ACHN (cell line): ENCODE data around the gene CDC73.
"Not testable (repeated sequence)": the region's sequence is repeated elsewhere in the genome, so short reads cannot be mapped to it uniquely, and the experiment has no call there.

Experiments
- DNase-seq: peaks from one replicate; pipeline ENCODE4 v3.0.0-alpha.2; 2015
- in situ Hi-C: cut with HindIII; loops from 2 replicates; pipeline ENCODE4 v1.10.0; 2017; ENCODE audit warnings: low sequenced_read_pairs, low pct_ligation_motif_present, low pct_unique_long_range_greater_than_20kb

The CDC73 gene

DNA sequence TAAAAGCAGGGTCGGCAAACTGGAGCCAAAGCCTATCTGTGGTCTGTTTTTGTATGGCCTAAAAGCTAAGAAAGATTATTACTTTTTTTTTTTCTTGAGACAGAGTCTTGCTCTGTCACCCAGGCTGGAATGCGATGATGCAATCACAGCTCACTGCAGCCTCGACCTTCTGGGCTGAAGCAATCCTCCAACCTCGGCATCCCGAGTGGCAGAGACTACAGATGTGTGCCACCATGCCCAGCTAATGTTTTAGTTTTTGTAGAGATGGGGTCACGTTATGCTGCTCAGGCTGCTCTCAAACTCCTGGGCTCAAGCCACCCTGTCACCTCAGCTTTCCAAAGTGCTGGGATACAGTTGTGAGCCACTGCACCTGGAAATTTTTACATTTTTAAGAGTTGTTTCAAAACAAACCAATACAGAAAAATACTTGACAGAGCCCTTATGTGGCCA lies 10.2 kb upstream of the CDC73 start:
- DNase-seq: peak; percentile 83
- in situ Hi-C loops: no loop called here

DNA sequence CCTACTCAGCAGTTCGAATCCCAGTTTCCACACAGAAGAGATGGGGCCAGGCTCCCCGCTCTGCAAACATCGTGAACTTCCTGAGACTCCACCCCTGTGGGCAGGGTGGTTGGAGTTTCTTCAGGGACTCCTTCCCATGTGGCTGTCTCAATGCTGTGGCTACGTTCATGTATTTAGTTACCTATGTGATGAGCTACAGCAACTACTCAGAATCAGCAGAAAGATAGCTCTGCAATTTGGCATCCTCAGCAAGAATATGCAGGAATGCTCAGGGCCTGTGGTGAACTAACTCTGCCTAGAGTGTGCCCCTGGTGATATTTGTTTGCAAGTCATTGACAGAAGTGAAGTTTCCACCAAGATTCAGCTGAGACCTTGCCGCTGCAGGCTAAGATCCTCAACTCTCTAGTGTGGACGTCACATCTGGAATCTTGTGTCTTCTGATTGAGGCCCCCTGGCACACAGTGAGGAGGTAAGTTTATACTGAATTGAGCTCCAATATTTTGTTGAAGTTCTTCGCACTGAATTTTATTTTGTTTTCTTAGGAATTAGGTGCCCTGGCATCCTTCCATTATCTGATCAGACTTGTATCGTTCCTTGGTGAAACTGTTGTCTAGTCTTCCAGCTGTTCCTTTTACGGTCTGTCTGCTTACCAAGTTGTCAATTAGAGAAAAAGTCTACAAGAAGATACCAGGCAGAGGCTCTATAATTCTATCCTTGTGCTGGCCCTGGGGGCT lies 8.4 kb upstream of the CDC73 start:
- in situ Hi-C loops: no loop called here
- DNase-seq: no peak

DNA sequence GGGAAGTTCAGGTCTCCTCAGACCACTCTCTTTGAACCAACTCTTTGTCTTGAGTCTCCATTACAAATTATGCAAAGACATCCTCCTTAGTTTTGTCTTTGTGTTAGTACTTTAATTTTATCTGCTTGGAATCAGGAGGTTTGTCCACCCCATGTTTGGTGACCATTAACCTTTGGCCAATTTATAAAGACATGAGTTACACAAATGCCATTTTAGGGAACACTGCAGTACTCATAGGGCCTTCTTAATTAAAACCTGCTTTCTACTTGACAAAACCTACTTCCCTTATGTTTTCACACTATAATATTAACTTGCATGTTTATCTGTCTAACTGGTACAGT lies 7.9 kb upstream of the CDC73 start:
- in situ Hi-C loops: no loop called here

DNA sequence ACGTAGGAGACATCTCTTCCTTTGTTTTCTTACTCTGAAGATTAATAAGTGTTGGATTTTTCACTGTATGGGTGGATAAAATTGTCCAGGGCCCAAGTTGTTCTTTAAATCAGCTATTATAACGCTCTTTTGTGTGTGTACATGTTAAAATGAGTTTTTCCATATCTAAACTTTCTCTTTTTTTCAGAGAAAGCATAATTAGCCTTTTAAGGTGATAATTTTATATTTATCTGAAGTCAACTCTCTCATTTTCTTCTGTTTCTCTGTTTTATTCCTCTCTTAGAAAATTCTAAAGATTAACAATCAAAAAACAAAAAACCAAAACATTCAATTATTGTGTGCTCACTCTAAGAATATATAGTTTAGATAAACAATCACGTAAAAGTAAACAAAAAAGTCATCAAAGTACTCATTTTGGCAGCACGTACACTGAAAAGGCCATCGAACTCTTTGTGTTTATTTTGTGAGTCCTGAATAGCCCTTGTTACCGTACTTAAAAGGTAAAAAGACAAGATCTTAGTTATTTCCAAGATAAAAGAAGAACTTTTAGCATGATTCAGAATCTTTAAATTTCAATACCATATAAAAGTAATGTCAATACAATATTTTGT lies 7.2 kb upstream of the CDC73 start:
- DNase-seq: no peak
- in situ Hi-C loops: no loop called here

More for the DNA sequence above, 7.9 kb upstream of the CDC73 start:
- no peak for DNase-seq

DNA sequence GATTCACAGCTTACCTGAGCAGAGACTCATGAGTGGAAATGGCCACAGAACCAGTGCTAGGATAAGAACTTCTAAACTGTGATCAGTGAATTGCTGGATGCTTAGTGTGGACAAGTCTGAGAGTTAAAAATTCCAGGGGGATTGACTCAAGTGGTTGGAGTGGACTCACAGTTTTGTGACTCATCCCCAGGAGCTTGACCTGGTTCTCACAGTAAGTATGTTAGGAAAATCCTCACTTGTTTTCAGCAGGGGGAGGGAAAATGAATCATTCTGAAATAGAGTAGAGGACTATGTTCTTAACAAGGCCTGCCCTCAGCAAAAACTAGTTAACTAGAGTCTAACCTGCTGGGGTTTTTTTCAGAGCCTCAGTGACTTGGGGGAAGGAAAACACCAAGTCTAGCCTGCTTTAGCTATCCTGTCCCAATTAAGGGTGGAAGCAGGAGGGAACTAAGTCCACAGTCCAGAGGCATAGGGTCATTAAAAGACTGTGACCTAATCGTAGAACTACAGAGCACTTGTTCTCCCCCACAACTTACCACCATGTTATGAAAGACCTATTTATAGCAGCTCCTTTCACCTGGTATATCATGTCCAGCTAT lies 6.1 kb upstream of the CDC73 start:
- DNase-seq: peak; percentile 99
- in situ Hi-C loops: no loop called here

DNA sequence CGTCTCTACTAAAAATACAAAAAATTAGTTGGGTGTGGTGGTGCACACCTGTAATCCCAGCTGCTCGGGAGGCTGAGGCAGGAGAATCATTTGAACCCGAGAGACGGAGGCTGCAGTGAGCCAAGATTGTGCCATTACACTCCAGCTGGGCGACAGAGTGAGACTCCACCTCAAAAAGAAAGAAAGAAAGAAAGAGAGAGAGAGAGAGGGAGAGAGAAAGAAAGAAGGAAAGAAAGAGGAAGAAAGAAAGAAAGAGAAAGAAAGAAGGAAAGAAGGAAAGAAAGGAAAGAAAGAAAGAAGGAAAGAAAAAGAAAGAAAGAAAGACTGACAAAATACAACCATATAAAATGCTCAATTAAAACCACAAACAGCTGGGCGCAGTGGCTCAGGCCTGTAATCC lies 4.7 kb upstream of the CDC73 start:
- in situ Hi-C loops: not testable (repeated sequence)

DNA sequence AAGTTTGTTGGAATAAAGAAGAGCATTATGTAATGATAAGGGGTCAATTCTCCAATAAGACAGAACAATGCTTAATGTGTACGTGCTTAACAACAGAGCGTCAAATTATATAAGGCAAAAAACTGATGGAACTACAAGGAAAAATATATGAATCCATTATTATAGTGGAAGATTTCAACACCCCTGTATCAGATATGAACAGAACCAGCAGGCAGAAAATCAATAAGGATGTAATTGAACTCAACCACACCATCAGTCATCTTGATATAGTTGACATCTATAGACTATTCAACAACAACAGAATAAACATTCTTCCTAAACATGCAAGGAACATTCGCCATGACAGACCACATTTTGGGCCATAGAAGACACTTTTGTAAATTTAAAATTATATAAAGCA lies 3.6 kb upstream of the CDC73 start:
- no peak for DNase-seq
- in situ Hi-C loops: no loop called here

More for the DNA sequence above, 4.7 kb upstream of the CDC73 start:
- DNase-seq: not testable (repeated sequence)

DNA sequence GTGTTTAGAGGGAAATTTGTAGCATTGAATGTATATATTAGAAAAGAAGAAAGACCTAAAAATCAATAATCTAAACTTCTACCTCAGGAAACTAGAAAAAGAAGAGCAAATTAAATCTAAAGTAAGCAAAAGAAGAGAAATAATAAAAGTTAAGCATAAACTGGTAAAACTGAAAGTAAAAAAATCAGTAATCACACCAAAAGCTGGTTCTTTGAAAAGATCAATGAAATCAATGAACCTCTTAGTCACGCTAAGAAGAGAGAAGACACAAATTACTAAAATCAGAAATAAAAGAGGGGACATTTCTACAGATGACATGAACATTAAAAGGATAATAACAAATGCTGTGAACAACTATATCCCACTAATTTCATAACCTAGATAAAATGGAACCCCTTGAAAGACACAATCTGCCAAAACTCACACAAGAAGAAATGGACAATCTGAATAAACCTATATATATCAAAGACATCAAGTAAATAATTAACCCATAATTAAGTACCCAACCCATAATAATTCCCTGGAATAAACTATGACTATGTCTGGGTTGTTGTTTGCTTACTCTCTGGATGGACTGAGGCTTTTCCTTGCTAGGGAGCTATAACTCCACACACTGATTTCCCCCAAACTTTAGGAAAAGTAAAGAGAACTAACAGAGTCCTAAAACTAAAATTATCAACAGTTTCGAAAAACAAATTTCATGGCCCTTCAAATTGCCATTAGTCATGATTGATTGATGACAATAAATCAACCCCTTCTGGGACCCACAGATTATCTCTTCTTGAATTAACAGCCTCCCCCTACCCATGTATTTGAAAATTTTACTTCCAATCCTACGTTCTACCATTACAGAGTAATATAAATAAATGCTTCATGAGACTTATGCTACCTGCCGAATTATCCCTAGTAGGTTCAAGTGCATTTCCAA lies 2.8 kb upstream of the CDC73 start:
- in situ Hi-C loops: no loop called here
- no peak for DNase-seq

DNA sequence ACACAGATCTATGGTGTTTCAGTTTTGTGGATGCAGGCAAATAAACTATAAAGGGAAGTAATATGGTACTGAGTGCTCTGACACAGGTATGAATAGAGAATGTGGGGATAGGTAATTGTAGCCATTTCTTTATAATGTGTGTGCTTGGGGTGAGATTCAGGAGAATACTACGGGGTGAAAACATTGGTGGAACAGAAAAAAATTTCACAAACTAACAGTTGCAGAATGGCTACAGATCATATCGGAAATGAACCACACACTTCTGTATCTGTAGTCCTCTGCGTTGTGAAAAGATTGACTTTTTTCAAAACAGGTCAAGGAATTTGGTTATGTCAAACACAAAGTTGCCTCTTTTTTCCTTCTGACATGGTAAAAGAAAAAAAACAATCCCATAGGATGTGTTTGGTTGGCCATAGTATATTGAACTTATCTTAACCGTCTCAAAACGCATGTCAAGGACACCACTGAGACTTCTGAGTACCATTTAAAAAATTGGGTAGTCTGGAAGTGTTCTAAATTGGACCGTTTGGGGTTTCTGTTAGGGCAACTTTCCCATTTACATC lies 1.1 kb upstream of the CDC73 start:
- in situ Hi-C loops: no loop called here

DNA sequence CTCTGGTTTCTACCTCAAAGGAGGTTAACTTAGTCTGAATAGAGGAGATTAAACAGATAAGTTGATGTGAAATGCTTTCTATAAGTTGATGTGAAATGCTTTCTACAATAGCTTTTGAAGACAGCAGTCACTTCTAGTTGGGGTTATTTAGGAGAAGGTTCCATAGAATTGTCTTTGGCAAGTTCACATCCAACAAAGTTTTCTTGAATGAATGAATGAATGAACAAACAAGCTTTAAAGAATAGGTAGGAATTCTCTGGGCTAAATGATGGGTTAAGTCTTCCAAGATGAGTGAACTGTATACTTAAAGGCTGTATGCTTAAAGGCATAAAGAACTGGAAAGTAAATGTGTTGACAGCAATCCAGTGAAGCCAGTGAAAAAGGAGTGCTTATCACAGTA lies 1.9 kb downstream of the CDC73 start:
- no peak for DNase-seq
- in situ Hi-C loops: no loop called here

More for the DNA sequence above, 1.1 kb upstream of the CDC73 start:
- no peak for DNase-seq

DNA sequence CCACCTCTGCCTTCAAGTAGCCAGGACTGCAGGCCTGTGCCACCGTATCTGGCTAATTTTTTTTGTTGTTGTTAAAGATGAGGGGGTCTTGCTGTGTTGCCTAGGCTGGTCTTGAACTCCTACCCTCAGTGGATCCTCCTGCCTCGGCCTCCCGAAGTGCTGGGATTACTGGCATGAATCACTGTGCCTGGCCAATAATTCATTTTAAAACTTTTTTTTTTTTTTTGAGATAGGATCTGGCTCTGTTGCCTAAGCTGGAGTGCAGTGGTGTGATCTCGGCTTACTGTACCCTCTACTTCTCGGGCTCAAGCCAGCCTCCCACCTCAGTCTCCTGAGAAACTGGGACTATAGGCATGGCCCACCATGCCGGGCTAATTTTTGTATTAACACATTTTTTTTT lies 3.5 kb downstream of the CDC73 start:
- in situ Hi-C loops: no loop called here
- DNase-seq: no peak

DNA sequence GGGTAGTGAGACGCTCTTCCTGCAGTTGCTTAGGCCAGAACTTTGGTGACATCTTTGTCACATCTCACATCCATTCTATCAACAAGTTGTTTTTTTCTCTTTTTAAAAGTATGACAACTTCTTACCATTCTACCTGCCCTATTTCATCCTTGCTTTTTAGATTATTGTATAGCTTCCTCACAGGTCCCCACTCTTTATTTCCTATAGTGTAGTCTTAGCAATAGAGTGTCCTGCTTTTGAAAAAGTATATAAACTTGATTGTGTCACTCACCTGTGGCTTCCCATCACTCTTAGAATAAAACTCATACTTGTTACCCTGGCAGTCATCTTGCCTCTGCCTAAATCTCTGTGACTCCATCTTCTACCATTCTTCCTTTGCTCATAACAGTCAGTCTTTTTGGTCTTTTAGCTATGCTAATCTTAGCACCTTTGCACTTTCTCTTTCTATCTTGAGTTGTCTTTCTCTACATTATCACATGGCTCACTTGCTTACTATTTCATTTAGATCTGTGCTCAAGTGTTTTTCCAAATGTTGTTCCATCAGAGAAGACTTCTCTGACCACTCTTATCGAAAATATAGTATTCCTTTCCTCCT lies 9.5 kb downstream of the CDC73 start:
- DNase-seq: no peak
- in situ Hi-C loops: no loop called here

DNA sequence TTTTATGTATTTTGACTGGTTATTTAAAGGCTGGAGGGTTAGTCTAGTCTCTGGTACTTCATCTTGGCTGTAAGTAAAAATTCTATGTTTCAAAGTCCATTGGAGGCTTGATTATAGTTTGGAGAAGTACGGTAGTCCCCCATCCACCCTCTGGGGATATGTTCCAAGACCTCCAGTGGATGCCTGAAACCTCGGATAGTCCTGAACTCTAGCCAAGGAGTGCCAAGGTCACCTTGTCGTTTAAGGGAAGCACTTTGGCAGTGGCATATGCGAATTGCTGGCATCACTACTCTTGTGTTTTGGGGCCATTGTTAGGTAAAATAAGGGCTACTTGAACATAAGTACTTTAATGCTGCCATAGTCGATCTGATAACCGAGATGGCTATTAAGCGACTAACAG lies 18.4 kb downstream of the CDC73 start:
- in situ Hi-C loops: no loop called here

DNA sequence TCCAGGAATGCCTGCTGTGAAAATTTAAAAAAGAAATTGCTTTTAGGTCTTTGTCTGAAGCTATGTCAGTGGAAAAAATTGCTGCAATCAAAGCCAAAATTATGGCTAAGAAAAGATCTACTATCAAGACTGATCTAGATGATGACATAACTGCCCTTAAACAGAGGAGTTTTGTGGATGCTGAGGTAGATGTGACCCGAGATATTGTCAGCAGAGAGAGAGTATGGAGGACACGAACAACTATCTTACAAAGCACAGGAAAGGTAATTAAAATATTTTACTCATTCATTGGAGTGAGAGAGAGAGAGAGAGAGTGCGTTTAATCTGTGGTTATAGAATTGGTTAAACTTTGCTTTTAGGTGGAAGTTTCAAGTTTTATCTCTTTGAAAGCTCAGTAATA lies 20.0 kb downstream of the CDC73 start:
- no peak for DNase-seq
- in situ Hi-C loops: no loop called here

More for the DNA sequence above, 18.4 kb downstream of the CDC73 start:
- no peak for DNase-seq

DNA sequence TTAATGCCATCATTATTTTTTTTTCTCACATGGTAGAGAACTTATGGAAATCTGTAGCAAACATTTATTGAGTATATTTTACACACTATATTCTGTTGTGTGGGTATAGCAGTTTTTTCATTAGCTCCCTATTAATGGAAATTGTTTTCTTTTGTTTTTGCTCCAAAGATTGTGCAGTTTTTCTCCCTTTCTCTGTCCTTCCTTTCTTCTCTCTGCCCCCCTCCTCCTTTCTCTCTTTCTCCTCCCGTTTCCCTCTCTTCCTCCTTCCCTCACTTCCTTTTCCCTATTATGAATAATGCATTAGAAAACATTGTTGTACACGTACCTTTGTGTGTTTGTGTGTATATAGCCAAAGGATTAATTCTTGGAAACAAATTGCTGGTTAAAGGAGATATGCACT lies 20.6 kb downstream of the CDC73 start:
- in situ Hi-C loops: no loop called here
- no peak for DNase-seq

DNA sequence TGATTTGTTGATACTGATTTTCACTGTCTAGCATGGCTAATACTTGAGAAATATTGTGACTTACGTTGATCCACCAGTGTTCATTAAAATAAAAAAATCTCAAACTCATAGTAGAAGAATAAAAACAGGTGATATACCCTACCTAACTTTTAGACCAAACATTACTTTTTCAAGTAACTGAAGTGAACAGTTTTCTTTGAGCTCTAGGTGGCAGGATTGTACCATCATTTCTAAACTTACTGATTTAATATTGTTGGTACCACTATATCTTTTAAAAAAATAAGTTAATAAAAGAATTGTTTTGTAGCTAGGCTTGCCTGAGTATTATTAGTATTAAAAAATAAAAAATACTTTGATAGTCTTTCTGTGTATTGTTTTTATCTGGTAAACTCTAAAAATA lies 21.5 kb downstream of the CDC73 start:
- DNase-seq: peak; percentile 42
- in situ Hi-C loops: no loop called here

DNA sequence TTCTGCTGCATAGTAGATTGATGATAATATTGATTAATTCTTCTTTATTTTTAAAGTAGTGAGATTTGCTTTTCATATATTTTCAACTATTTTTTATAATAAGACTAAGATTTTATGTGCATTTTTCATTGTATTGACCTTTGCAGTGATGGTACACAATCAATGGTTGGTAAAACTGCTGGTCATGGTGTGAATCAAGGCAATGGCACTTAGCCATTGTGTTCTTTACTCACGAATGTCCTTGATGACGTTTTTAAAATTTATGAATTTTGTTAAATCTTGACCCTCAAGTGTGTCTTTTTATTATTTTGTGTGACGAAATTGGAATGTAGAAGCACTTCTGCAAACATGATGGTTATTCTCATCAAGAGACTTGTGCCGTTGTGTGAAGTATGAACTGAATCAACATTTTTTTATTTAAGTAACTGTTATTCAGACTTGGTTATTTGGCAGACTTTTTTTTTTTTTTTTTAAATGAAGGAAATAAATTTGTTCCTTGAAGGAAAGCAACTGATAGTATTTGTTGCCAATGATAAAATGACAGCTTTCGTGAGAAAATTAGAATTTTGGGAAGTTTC lies 22.6 kb downstream of the CDC73 start:
- no peak for DNase-seq
- in situ Hi-C loops: no loop called here

DNA sequence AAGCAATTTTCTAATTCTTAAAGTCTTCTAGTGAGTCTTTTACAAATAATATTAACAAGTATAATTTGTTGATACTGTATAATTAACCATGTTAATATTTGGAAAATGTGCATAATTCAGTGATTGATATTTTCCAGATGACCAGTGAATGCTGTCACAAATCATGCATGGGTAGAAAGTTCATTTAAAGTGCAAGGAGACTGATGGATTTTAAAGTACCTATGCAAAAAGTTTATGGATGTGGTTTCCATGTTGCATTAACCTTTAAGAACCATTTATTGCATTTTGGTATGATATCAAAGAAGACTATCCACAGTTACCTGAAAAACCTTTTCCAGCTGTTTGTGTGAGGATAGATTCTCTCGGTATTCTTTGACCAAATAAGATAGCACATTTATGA lies 23.2 kb downstream of the CDC73 start:
- in situ Hi-C loops: no loop called here

More for the DNA sequence above, 23.2 kb downstream of the CDC73 start:
- no peak for DNase-seq
